Measurements from ENCODE around the gene CCDC146.
A peak's percentile ranks its signal among the peaks of the same experiment; 100 is the strongest.
"Not testable (repeated sequence)": the region's sequence is repeated elsewhere in the genome, so short reads cannot be mapped to it uniquely, and the experiment has no call there.

CCDC146 gene, protein sequence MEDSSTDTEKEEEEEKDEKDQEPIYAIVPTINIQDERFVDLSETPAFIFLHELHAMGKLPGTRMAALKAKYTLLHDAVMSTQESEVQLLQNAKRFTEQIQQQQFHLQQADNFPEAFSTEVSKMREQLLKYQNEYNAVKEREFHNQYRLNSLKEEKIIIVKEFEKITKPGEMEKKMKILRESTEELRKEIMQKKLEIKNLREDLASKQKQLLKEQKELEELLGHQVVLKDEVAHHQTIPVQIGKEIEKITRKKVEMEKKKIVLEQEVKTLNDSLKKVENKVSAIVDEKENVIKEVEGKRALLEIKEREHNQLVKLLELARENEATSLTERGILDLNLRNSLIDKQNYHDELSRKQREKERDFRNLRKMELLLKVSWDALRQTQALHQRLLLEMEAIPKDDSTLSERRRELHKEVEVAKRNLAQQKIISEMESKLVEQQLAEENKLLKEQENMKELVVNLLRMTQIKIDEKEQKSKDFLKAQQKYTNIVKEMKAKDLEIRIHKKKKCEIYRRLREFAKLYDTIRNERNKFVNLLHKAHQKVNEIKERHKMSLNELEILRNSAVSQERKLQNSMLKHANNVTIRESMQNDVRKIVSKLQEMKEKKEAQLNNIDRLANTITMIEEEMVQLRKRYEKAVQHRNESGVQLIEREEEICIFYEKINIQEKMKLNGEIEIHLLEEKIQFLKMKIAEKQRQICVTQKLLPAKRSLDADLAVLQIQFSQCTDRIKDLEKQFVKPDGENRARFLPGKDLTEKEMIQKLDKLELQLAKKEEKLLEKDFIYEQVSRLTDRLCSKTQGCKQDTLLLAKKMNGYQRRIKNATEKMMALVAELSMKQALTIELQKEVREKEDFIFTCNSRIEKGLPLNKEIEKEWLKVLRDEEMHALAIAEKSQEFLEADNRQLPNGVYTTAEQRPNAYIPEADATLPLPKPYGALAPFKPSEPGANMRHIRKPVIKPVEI

DNA sequence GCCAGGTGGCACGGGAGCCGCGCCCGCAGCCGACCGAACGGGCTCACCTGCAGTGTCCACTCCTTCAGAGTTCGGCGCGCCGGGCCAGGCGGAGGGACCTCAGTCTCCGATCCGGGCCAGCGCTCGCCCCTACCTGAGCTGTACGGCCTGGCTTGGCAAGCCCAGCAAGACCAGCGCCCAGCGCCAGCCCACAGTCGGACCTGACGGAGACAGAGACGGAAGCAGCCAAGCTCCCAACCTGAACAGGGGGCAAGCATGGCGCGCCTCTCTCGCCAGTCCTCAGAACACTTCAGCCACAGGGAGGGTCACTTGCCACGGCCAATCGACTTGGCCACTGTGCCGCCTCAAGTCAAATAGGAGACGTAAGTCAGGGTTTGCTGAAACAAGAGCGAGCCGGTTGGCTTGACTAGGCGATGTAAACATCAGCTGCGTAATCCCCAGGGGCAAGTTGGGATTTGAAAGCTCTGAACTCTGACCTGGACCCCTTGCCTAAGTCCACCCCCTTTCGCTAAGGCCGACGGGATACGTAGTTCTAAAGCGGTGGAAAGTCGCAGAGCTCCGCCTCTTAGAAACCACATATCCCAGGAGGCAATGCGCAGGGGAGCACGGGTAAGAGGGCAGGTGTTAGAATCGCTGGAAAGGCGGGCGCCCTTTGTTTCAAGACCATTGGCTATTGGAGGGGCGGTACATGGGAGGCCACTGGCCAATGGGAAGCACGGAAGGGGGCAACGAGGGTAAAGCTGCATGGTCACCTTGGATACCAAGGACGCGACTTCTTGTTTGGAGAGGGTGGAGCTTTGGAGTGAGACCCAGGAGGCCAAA is at the start of gene CCDC146:
Gene CCDC146, plus strand, starts transcription at position 756 of the 822 bp plus-strand sequence. CDS start 45,054 bp downstream, outside the sequence.
- DNase-seq: peak; percentile 89

DNA sequence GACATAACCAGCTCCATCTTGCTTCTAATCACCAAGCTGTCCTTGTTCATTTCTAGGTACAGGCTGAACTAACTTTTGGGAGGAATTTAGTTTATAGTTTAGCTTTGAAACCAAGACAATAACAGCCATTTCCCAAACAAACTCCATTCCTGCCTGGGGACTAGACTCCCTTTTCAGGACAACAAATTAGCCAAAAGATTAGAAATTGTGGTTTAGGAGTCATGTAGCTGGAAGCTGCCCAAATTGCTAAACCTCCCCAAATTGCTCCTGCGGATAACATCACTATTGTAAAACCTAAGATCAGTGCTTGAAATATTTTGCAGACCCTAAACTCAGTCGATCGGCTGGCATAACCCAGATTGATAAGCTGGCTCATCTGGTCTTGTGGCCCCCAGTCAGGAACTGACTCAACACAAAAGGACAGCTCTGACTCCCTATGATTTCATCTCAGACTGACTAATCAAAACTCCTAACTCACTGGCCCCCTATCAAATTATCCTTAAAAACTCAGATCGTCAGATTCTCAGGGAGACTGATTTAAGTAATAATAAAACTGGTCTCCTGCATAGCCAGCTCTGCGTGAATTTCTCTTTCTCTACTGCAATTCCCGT is 47.5 kb upstream of the CCDC146 start:
- DNase-seq: not testable (repeated sequence)

DNA sequence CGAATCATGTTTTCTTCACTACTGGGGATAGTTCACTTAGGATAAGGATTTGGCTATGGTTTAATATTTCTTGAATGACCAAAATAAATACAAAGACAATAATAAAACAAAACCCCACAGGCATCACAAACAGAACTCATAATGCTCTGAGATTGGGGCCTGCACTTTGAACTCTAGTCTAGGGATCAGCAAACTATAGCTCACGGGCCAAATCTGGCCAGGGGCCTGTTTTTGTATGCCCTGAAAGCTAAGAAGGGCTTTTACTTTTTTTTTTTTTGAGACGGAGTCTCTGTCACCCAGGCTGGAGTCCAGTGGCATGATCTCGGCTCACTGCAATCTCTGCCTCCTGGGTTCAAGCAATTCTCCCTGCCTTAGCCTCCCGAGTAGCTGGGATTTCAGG is 45.4 kb upstream of the CCDC146 start:
- not testable (repeated sequence) for DNase-seq

DNA sequence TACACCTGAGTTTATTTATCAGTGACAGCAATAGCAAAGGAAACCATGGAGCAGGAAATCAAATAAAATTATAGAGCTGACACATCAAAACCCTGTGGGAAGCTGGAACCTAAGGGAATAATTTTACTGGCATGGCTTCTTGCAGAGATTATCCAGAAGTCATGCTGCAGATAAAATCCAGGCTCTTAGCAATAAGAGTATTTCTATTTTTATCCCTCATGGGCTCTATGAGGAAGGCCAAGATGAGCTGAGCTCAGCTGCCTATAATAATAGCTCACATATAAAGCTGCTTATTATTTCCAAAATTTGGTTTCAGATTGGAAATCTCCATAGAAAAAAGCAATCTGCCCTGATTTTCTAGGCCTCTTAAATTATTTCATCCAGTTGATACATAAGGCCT is 43.3 kb upstream of the CCDC146 start:
- not testable (repeated sequence) for DNase-seq

DNA sequence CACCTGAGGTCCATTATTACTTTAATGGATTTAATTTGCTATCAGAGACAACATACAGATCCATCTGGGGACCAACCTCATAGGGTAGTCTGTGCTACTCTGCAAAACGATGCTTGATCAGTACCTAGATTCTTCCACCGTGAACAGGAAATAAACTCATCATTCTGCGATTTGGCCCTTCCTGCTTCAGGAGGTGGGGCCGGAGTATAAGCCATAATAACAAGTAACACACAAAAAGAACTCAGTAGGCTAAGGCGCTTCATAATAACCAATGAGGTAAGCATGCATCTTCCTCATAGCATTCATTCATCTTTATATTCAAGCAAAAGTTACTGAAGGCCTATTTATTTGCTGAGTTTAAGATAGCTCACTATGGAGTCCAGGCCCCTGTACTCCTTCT is 42.8 kb upstream of the CCDC146 start:
- DNase-seq: not testable (repeated sequence)

DNA sequence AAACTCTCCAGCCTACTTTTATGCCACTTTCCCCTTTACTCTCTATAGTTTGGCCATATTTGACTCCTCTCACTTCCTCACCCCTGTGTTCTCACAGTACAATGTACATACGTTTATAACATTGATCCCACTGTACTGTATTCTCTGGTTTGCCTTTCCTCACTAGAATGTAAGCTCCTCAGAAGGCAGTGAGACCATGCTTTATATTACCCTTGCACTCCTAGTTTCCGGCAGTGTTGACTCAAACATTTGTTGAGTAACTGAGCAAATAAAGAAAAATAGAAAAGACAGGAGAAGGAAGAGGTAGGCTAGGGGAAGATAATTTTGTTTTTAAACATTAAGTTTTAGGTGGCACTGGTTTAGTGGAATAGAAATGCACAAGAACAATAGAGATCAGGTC is 42.2 kb upstream of the CCDC146 start:
- not testable (repeated sequence) for DNase-seq

DNA sequence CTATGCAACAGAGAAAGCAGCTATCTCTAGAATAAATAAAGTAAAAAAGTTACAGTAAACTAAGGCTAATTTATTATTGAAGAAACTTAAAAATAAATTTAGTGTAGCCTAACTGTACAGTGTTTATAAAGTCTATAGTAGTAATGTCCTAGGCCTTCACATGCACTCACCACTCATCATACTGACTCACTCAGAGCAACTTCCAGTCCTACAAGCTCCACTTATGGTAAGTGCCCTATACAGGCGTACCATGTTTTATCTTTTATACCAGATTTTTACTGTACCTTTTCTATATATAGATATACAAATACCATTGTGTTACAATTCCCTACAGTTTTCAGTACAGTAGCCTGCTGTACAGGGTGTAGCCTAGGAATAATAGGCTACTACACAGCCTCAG is 40.2 kb upstream of the CCDC146 start:
- DNase-seq: not testable (repeated sequence)

DNA sequence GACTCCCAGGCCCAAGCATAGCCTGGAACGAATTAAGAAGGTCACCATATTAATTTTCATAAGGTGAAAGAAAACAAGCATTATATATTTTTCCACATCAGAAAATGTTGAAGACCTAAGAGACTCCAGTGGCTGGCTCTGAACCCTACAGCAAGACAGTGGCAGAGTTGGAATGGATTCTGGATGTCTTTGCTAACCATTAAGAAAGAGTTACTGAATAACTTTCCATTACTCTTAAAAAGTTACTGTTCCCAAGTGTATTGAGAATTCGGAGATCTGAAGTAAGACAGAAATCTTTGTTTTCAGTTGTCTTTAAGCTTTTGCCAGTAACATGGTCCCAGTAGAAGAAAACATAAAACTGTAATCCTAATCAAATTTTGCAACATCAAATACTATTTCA is 30.1 kb upstream of the CCDC146 start:
- DNase-seq: not testable (repeated sequence)

DNA sequence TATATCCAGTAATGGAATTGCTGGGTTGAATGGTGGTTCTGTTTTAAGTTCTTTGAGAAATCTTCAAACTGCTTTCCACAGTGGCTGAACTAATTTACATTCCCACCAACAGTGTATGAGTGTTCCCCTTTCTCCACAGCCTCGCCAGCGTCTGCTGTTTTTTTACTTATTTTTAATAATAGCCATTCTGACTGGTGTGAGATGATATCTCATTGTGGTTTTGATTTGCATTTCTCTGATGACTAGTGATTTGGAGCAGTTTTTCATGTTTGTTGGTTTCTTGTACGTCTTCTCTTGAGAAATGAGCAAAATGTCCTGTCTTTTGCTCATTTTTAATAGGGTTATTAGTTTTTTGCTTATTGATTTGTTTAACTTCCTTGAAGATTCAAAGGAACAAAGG is 21.9 kb upstream of the CCDC146 start:
- not testable (repeated sequence) for DNase-seq

DNA sequence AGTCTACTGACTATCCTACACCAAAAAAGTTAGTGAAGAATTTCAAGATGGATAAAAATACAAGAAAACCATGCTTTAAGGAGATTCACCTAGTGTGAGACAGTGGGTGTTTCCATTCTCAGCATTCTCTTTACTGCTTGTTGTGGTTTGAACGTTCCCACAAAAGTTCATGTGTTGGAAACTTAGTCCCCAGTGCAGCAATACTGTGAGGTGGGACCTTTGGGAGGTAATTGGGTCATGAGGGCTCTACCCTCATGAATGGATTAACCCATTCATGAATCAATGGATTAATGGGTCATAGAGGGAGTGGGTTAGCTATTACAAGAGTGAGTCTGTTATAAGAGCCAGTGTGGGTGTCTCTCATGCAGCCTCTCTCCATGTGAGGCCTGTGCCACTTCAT is 21.2 kb upstream of the CCDC146 start:
- not testable (repeated sequence) for DNase-seq

DNA sequence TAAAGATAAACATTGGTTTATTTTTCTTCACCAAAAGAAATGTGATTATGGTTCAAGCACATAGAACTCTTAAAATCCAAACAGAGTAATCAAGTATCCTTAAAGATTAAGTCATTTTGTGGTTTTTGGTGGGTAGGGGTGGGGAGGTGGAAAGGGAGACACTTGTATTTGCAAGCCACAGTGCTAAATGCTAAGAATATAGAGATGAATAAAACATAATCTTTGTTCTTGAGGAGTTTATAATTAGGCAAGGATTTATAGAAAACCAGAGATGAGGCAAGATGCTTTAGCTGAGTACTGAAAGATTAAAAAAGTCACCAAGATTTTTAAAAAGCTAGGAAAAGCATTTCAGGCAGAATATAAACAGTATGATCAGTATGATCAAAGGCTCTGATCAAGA is 19.7 kb upstream of the CCDC146 start:
- not testable (repeated sequence) for DNase-seq

DNA sequence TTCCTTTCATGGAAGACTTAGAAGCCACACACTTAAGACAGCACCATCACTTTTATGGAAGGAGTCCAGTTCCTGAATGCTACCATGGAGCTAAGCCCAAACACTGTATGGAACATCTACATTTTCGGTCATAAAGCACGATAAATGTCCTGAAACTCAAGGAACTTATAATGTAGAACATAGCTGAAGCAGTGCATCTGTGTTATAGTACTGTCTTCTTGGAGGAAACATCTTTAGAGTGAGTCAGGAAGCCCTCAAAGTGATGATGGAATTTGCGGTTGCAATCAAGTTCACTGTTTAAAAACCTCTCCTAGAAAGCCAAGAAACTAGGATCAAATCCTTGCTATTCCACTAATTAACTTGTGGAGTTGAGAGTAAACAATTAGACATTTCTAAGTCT is 16.5 kb upstream of the CCDC146 start:
- not testable (repeated sequence) for DNase-seq

DNA sequence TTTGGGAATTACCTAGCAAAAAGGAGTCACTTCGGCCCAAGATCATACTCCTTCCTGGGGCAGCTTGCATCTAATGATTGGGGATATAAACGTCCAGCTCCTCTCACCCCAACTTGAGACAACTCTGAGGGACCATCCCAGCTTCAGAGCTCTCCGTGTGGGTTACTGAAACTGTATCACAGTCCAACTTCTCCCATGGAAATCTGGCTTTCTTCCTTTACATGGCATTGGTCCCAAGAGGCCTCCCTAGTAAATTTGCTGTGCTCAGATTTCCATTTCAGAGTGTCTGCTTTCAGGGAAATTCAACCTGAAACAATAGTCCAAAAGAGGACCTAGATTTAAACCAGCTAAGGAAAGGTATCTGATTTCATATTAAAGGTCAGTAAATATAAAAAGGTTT is 14.8 kb upstream of the CCDC146 start:
- DNase-seq: not testable (repeated sequence)

DNA sequence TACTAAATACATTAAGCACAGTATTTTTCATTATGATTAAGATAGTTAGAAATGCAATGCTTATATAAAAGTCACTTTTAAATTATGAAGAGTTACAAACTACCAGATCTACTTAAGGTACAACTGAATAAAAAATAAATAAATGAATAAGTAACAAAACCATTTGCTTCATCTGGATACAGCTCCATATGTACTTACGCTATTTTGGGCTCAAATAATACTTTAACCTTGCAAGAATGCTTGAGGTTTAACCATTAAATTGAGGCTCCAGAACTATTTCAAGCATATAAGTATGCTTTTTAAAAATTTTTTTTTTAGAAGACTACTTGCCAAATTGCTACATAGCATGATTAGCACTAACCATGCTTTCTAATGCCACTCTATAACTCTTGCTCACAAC is 14.1 kb upstream of the CCDC146 start:
- not testable (repeated sequence) for DNase-seq

DNA sequence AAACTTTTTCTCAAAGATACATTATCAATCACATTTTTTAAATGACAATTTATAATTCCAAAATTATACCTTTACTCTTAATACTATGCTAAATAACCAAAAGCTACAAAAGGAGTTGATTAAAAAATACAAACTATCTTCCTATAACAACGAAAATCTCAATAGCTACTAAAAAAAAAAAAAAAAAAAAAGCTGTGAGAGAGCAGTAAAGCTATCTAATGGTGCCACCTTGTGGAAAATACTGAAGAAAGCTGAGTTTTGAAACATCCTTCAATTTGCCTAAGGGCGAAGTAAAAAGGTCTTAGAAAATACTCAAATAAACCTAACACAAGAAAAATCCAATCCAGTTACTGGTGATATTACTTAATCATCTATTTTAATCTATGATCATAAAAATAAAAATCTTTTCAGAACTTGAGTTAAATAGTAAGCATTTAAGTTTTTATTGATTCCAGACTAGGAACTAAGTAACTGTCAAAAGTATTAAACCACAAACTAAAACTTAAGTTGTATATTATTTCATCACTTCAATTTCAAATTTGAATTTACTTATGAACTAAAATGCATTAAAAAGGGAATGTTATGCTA is 9.6 kb upstream of the CCDC146 start:
- not testable (repeated sequence) for DNase-seq

DNA sequence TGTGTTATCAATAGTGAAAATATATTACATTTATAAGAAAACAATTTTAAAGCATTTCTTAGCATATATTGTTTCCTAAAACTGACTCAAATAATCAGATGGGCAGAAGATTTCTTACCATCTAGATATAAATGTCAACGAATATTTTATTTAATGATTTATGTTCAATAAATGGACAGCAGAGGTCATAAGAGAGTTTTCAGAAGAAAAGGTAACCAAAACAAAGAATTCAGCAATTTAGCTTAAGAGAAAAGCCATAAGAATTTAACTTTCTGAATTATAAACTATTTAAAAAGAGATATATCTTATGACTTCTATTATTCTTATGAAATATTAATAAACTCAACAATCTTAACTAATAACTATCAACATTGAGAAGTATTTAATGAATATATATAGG is 3.1 kb downstream of the CCDC146 start:
- DNase-seq: not testable (repeated sequence)

DNA sequence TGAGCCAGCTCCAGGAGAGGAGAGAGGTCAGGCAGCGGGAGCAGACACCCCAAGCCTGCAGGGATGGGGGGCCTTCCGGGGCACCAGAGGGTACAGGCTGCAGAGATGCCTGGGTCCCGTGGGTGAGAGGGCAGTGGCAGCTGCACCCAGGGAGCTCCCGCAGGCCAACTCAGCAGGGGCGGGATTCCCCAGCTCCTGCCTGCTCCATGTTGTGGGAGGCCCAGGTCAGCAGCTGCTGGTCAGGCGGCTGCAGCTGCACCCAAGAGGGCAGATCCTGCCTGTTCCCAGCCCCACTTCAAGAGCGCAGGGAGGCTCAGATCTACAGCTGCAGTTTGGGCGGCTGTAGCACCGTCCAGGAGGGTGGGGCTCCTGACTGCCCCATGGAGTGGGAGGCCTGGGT is 4.6 kb downstream of the CCDC146 start:
- not testable (repeated sequence) for DNase-seq

DNA sequence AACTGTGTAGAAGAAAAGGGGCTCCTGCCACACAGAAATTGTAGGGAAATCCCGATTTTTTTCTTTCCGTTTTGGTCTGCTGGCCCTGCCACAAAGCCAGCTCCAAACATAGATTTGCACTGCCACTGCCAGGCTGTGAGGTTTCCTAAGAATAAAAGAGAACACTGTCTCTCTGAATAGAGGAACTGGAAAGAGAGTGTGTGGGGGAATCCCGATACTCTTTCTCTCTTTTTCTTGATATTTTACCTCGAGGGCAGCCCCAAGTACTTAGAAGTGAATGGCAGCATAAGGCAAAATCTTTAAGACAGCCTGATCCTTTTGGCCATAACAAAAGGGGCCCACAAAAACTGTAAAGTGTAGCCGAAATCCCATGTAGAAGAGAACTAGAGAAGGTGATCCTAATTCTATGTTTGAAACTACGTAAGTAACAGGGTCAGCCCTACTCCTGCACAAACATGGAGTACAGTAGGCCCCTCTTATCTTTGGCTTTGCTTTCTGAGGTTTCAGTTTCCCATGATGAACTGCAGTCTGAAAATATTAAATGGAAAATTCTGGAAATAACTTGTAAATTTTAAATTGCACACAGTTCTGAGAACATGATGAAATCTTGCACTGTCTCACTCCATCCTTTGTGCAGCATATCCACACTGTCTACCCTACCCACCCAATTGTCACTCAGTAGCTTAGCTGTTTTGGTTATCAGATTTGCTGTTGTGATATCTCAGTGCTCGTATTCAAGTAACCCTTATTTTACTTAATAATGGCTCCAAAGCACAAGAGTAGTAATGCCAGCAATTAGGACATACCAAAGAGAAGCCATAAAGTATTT is 6.4 kb downstream of the CCDC146 start:
- not testable (repeated sequence) for DNase-seq

DNA sequence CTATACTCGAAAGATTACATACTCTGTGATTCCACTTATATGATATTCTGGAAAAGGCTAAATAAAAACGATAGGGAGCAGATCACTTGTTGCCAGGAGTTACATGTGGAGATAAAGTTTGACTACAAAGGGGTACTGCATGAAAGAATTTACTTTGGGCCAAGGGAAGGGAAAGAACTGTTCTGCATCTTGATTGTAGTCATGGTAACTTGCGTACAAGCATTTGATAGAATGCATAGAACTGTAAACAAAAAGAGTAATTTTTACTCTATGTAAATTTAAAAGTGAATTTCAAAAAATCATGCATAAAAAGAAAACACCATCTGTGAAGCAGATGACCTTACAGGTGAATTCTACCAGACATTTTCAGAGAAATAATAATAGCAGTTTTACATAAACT is 9.4 kb downstream of the CCDC146 start:
- DNase-seq: not testable (repeated sequence)

DNA sequence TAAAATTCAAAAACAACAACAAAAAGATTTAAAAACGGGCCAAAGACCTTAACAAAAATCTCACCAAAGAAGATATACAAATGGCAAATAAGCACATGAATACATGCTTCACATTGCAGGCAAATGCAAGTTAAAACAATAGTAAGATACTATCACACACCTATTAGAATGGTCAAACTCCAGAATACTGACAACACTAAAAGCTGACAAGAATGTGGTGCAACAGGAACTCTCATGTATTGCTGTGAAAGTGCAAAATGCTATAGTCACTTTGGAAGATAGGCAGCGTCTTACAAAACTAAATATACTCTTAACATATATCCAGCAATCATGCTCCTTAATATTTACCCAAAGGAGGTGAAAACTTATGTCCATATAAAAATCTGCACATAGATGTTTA is 16.3 kb downstream of the CCDC146 start:
- not testable (repeated sequence) for DNase-seq

DNA sequence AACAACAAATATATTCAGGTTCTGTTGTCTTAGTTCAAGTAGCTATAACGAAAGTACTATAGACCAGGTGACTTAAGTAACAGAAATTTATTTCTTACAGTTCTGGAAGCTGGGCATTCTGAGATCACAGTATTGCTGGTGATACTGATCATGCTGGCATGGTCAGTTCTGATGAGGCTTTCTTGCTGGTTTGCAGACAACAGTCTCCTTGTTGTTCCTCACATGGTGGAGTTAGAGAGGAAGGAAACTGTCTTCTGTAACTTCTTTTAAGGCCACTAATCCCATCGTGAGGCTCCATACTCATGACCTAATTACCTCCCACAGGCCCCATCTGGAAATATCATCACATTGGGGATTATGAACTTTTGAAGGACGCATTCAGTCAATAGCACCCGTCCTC is 17.9 kb downstream of the CCDC146 start:
- not testable (repeated sequence) for DNase-seq

Data from GOT3 (cell line).